Right lobe of liver (tissue), 4 donors: Measurements from ENCODE around the gene PRKAG2.

Experiments used
- POLR2A ChIP-seq: fragments of 450-650 bp; IDR thresholded peaks from one replicate; pipeline ENCODE4 v1.6.1; 2017; ENCODE audit warnings: antibody characterized with exemption, mild to moderate bottlenecking
- TF ChIP-seq, protein P1 (sequence below), 4 donors: fragments of 200-600 bp in 3 of 4; fragments of 450-650 bp in 1 of 4; IDR thresholded peaks; one replicate each; pipeline versions ENCODE4 v1.5.1 to v1.8.0; 2016 to 2022; ENCODE audit warnings: antibody characterized with exemption in 4 of 4, mild to moderate bottlenecking in 2 of 4
- donor health status: DM: no; HTN: no; CAD: no.
- donor health status: DM: no; HTN: no; CAD: no.
- donor health status: DM: no; HTN: yes; CAD: no.

DNA sequence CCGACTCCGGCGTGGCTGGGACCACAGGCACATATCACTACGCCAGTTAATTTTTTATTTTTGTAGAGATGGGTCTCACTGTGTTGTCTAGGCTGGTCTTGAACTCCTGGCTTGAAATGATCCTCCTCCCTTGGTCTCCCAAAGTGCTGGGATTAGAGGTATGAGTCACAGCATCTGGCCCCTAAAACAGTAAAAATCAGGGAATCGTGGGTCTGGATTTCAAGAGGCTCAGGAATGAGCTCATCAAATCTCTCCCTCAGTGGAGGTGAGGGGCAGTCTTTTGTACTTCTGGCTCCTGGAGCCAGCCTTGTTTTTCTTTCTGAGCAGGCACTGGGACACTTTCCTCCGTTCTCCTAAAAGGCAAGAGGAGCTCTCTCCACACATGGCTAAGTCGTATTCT, 325.1 kb downstream of the PRKAG2 start:
- TF ChIP-seq, protein P1, sequence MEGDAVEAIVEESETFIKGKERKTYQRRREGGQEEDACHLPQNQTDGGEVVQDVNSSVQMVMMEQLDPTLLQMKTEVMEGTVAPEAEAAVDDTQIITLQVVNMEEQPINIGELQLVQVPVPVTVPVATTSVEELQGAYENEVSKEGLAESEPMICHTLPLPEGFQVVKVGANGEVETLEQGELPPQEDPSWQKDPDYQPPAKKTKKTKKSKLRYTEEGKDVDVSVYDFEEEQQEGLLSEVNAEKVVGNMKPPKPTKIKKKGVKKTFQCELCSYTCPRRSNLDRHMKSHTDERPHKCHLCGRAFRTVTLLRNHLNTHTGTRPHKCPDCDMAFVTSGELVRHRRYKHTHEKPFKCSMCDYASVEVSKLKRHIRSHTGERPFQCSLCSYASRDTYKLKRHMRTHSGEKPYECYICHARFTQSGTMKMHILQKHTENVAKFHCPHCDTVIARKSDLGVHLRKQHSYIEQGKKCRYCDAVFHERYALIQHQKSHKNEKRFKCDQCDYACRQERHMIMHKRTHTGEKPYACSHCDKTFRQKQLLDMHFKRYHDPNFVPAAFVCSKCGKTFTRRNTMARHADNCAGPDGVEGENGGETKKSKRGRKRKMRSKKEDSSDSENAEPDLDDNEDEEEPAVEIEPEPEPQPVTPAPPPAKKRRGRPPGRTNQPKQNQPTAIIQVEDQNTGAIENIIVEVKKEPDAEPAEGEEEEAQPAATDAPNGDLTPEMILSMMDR (IDR thresholded peaks at IDR 0.05) = no peak
- no peak for TF ChIP-seq POLR2A
